Measurements from ENCODE around the gene SNRNP48. TPM values are rescaled to one million over a fixed set of nuclear protein-coding genes. Genes with fewer than 3 reads are reported as not detected.

The SNRNP48 gene
- total RNA-seq, 1 donor from 2014 or later: 9.9 TPM

GRCh38 chr6:7591770-7592169, 1.8 kb downstream of the SNRNP48 start:
- DNase-seq (ENCODE audit: extremely low read depth, low read depth, low spot score): no peak

GRCh38 chr6:7593229-7593628, 3.2 kb downstream of the SNRNP48 start:
- DNase-seq (ENCODE audit: extremely low read depth, low read depth, low spot score): no peak

GRCh38 chr6:7594579-7595125, 4.7 kb downstream of the SNRNP48 start:
- DNase-seq (ENCODE audit: extremely low read depth, low read depth, low spot score): no peak

GRCh38 chr6:7604003-7604402, 14.0 kb downstream of the SNRNP48 start:
- DNase-seq (ENCODE audit: extremely low read depth, low read depth, low spot score): no peak

GRCh38 chr6:7604506-7604905, 14.5 kb downstream of the SNRNP48 start:
- DNase-seq (ENCODE audit: extremely low read depth, low read depth, low spot score): no peak

- peak; percentile 36 for DNase-seq (ENCODE audit: extremely low read depth, low read depth, low spot score)
Measured at GRCh38 chr6:7615611-7616383, 25.8 kb downstream of the SNRNP48 start.

- DNase-seq (ENCODE audit: extremely low read depth, low read depth, low spot score): no peak
Measured at GRCh38 chr6:7617801-7618764, 28.1 kb downstream of the SNRNP48 start.

- no peak for DNase-seq (ENCODE audit: extremely low read depth, low read depth, low spot score)
Measured at GRCh38 chr6:7621761-7622160, 31.8 kb downstream of the SNRNP48 start.

- no peak for DNase-seq (ENCODE audit: extremely low read depth, low read depth, low spot score)
Measured at GRCh38 chr6:7624796-7625710, 35.1 kb downstream of the SNRNP48 start.

GRCh38 chr6:7628479-7628878, 38.5 kb downstream of the SNRNP48 start:
- no peak for DNase-seq (ENCODE audit: extremely low read depth, low read depth, low spot score)

- no peak for DNase-seq (ENCODE audit: extremely low read depth, low read depth, low spot score)
Measured at GRCh38 chr6:7628909-7629308, 38.9 kb downstream of the SNRNP48 start.

- DNase-seq (ENCODE audit: extremely low read depth, low read depth, low spot score): no peak
Measured at GRCh38 chr6:7629321-7629720, 39.3 kb downstream of the SNRNP48 start.

GRCh38 chr6:7630792-7631191, 40.8 kb downstream of the SNRNP48 start:
- no peak for DNase-seq (ENCODE audit: extremely low read depth, low read depth, low spot score)

GRCh38 chr6:7631466-7631865, 41.5 kb downstream of the SNRNP48 start:
- DNase-seq (ENCODE audit: extremely low read depth, low read depth, low spot score): no peak

GRCh38 chr6:7632501-7633290, 42.7 kb downstream of the SNRNP48 start:
- DNase-seq (ENCODE audit: extremely low read depth, low read depth, low spot score): no peak

- no peak for DNase-seq (ENCODE audit: extremely low read depth, low read depth, low spot score)
Measured at GRCh38 chr6:7633361-7633760, 43.4 kb downstream of the SNRNP48 start.

GRCh38 chr6:7636151-7636550, 46.2 kb downstream of the SNRNP48 start:
- DNase-seq (ENCODE audit: extremely low read depth, low read depth, low spot score): no peak

GRCh38 chr6:7637533-7637932, 47.5 kb downstream of the SNRNP48 start:
- no peak for DNase-seq (ENCODE audit: extremely low read depth, low read depth, low spot score)

- DNase-seq (ENCODE audit: extremely low read depth, low read depth, low spot score): no peak
Measured at GRCh38 chr6:7639427-7639826, 49.4 kb downstream of the SNRNP48 start.

GRCh38 chr6:7640016-7640415, 50.0 kb downstream of the SNRNP48 start:
- DNase-seq (ENCODE audit: extremely low read depth, low read depth, low spot score): no peak

Measured in glomerular endothelial cell (primary cell).